HEK293 (cell line): ENCODE results near the gene VPS51.

Experiments
- CTCF ChIA-PET: fragments of 350-600 bp; formaldehyde crosslinking; extraction: SDS; loops from one replicate; lab custom pipeline; 2021; ENCODE audit warnings: antibody characterized with exemption; lab: Yijun Ruan, JAX
- POLR2A ChIA-PET: fragments of 300-600 bp; formaldehyde crosslinking; extraction: SDS; loops from one replicate; lab custom pipeline; 2020; ENCODE audit warnings: antibody characterized with exemption, inconsistent platforms; lab: Yijun Ruan, JAX
- H3K27ac ChIP-seq: fragments of 200-500 bp; sonication (Bioruptor generic); 2 replicates; pipeline ENCODE4 v1.5.1; 2014; ENCODE audit warnings: low read depth, low read length, control low read depth, inconsistent platforms; ENCODE audit errors: extremely low read depth
- H3K36me3 ChIP-seq, 2 experiments: fragments of 200-500 bp in 1 of 2; sonication (Bioruptor generic) in 1 of 2; 1 replicate in 1 of 2; 2 replicates in 1 of 2; pipeline ENCODE4 v1.5.1; 2014 to 2017; ENCODE audit warnings: inconsistent platforms in 2 of 2, low read length in 2 of 2; ENCODE audit not compliant: control insufficient read depth in 2 of 2, insufficient read depth in 1 of 2
- H3K4me1 ChIP-seq: fragments of 200-500 bp; sonication (Bioruptor generic); 2 replicates; pipeline ENCODE4 v1.5.1; 2014; ENCODE audit warnings: mild to moderate bottlenecking, low read length, inconsistent platforms; ENCODE audit not compliant: control insufficient read depth, insufficient read depth
- H3K4me3 ChIP-seq: 2 replicates; pipeline ENCODE4 v1.5.1; 2011; ENCODE audit warnings: low read depth, mild to moderate bottlenecking, control low read depth, low read length, moderate library complexity
- H3K9me3 ChIP-seq: fragments of 200-500 bp; sonication (Bioruptor generic); 2 replicates; pipeline ENCODE4 v1.5.1; 2014; ENCODE audit warnings: low read depth, low read length, inconsistent platforms; ENCODE audit not compliant: control insufficient read depth, insufficient read depth
- BCL11B ChIP-seq: fragments of 450-650 bp; formaldehyde crosslinking; IDR thresholded peaks from 2 replicates; pipeline ENCODE4 v1.5.1; 2016; ENCODE audit warnings: low read depth, missing biosample characterization, missing genetic modification characterization
- EGR2 ChIP-seq: fragments of 450-650 bp; formaldehyde crosslinking; IDR thresholded peaks from 2 replicates; pipeline ENCODE4 v1.5.1; 2016; ENCODE audit warnings: low read depth, missing biosample characterization, missing genetic modification characterization
- GLI4 ChIP-seq: fragments of 450-650 bp; formaldehyde crosslinking; IDR thresholded peaks from 2 replicates; pipeline ENCODE4 v1.5.1; 2016; ENCODE audit warnings: missing biosample characterization, missing genetic modification characterization
- GLIS2 ChIP-seq: fragments of 450-650 bp; formaldehyde crosslinking; IDR thresholded peaks from 2 replicates; pipeline ENCODE4 v1.5.1; 2016; ENCODE audit warnings: missing biosample characterization, missing genetic modification characterization
- HOXC10 ChIP-seq: sonication (generic); formaldehyde crosslinking; IDR thresholded peaks from 2 replicates; pipeline ENCODE4 v1.8.1; 2023; ENCODE audit warnings: mild to moderate bottlenecking, missing genetic modification reagents
- ZBTB17 ChIP-seq: fragments of 450-650 bp; formaldehyde crosslinking; IDR thresholded peaks from 2 replicates; pipeline ENCODE4 v1.5.1; 2016; ENCODE audit warnings: missing biosample characterization, missing genetic modification characterization
- ZFHX2 ChIP-seq: fragments of 450-650 bp; formaldehyde crosslinking; conservative IDR thresholded peaks from 2 replicates; pipeline ENCODE4 v1.5.1; 2016; ENCODE audit warnings: missing biosample characterization, missing genetic modification characterization
- ZNF174 ChIP-seq: fragments of 450-650 bp; formaldehyde crosslinking; IDR thresholded peaks from 2 replicates; pipeline ENCODE4 v1.5.0; 2017; ENCODE audit warnings: missing biosample characterization, mild to moderate bottlenecking, missing genetic modification characterization
- ZNF175 ChIP-seq: fragments of 450-650 bp; formaldehyde crosslinking; IDR thresholded peaks from 2 replicates; pipeline ENCODE4 v1.5.1; 2016; ENCODE audit warnings: missing biosample characterization, missing genetic modification characterization
- ZNF19 ChIP-seq: fragments of 450-650 bp; formaldehyde crosslinking; IDR thresholded peaks from 2 replicates; pipeline ENCODE4; 2016; ENCODE audit warnings: missing biosample characterization, missing genetic modification characterization, low read depth
- ZNF23 ChIP-seq: fragments of 450-650 bp; formaldehyde crosslinking; IDR thresholded peaks from 2 replicates; pipeline ENCODE4 v1.5.1; 2016; ENCODE audit warnings: missing biosample characterization, missing genetic modification characterization, borderline replicate concordance
- ZNF239 ChIP-seq: fragments of 450-650 bp; formaldehyde crosslinking; IDR thresholded peaks from 2 replicates; pipeline ENCODE4 v1.5.1; 2016; ENCODE audit warnings: missing biosample characterization, missing genetic modification characterization
- ZNF335 ChIP-seq: fragments of 450-650 bp; formaldehyde crosslinking; conservative IDR thresholded peaks from 2 replicates; pipeline ENCODE4 v1.5.1; 2016; ENCODE audit warnings: missing biosample characterization, missing genetic modification characterization
- ZNF341 ChIP-seq: fragments of 450-650 bp; formaldehyde crosslinking; IDR thresholded peaks from 2 replicates; pipeline ENCODE4; 2016; ENCODE audit warnings: low read depth, missing biosample characterization, missing genetic modification characterization
- ZNF350 ChIP-seq: fragments of 450-650 bp; formaldehyde crosslinking; IDR thresholded peaks from 2 replicates; pipeline ENCODE4 v1.5.0; 2017; ENCODE audit warnings: missing biosample characterization, mild to moderate bottlenecking, missing genetic modification characterization
- ZNF394 ChIP-seq: fragments of 450-650 bp; formaldehyde crosslinking; IDR thresholded peaks from 2 replicates; pipeline ENCODE4 v1.5.1; 2016; ENCODE audit warnings: missing biosample characterization, missing genetic modification characterization, mild to moderate bottlenecking, moderate library complexity, borderline replicate concordance
- ZNF501 ChIP-seq: fragments of 450-650 bp; formaldehyde crosslinking; IDR thresholded peaks from 2 replicates; pipeline ENCODE4 v1.5.1; 2016; ENCODE audit warnings: missing biosample characterization, missing genetic modification characterization
- ZNF548 ChIP-seq: fragments of 450-650 bp; formaldehyde crosslinking; IDR thresholded peaks from 2 replicates; pipeline ENCODE4 v1.5.1; 2016; ENCODE audit warnings: missing biosample characterization, missing genetic modification characterization
- ZNF549 ChIP-seq: fragments of 450-650 bp; IDR thresholded peaks from 2 replicates; pipeline ENCODE4 v1.5.1; 2018; ENCODE audit warnings: missing biosample characterization, missing genetic modification characterization, mild to moderate bottlenecking, inconsistent platforms, moderate library complexity
- ZNF677 ChIP-seq: fragments of 450-650 bp; IDR thresholded peaks from 2 replicates; pipeline ENCODE4 v1.5.0; 2018; ENCODE audit warnings: missing biosample characterization, mild to moderate bottlenecking, missing genetic modification characterization, moderate library complexity
- ZNF701 ChIP-seq: fragments of 450-650 bp; formaldehyde crosslinking; IDR thresholded peaks from 2 replicates; pipeline ENCODE4 v1.5.1; 2016; ENCODE audit warnings: missing biosample characterization, missing genetic modification characterization
- ZNF747 ChIP-seq: fragments of 450-650 bp; formaldehyde crosslinking; IDR thresholded peaks from 2 replicates; pipeline ENCODE4 v1.5.1; 2016; ENCODE audit warnings: missing biosample characterization, missing genetic modification characterization
- ZNF776 ChIP-seq: fragments of 450-650 bp; formaldehyde crosslinking; IDR thresholded peaks from 2 replicates; pipeline ENCODE4 v1.5.0; 2017; ENCODE audit warnings: missing biosample characterization, missing genetic modification characterization, borderline replicate concordance
- ZNF777 ChIP-seq: fragments of 450-650 bp; formaldehyde crosslinking; IDR thresholded peaks from 2 replicates; pipeline ENCODE4 v1.5.1; 2017; ENCODE audit warnings: missing biosample characterization, missing genetic modification characterization, borderline replicate concordance
- TF ChIP-seq, protein P1 (sequence below): fragments of 450-650 bp; formaldehyde crosslinking; IDR thresholded peaks from 2 replicates; pipeline ENCODE4 v1.5.1; 2016; ENCODE audit warnings: missing biosample characterization, missing genetic modification characterization
- TF ChIP-seq, protein P2 (sequence below): fragments of 450-650 bp; formaldehyde crosslinking; IDR thresholded peaks from 2 replicates; pipeline ENCODE4 v1.5.1; 2016; ENCODE audit warnings: missing biosample characterization, missing genetic modification characterization
- TF ChIP-seq, protein P3 (sequence below): fragments of 450-650 bp; formaldehyde crosslinking; IDR thresholded peaks from 2 replicates; pipeline ENCODE4 v1.5.1; 2017; ENCODE audit warnings: missing biosample characterization, missing genetic modification characterization

VPS51 gene

DNA sequence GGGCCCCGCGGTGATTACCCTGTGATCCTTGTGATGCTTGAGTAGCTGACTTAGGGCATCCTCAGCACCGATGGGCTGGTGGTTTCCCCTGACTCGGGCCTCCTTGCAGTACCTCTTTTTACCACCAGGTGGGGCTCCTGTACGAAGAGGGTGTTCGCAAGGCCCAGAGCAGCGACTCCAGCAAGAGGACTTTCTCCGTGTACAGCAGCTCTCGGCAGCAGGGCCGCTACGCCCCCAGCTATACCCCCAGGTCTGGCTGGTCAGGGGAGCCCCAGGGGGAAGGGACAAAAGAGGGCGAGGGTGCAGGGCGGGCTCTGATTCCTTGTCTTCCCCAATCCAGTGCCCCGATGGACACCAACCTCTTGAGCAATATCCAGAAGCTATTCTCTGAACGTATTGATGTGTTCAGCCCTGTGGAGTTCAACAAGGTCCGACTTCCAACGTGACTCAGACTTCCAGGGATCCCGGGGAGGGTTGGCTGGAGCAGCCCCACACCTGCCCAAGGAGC is 14.4 kb downstream of the VPS51 start (continued):
- TF ChIP-seq, protein P1, sequence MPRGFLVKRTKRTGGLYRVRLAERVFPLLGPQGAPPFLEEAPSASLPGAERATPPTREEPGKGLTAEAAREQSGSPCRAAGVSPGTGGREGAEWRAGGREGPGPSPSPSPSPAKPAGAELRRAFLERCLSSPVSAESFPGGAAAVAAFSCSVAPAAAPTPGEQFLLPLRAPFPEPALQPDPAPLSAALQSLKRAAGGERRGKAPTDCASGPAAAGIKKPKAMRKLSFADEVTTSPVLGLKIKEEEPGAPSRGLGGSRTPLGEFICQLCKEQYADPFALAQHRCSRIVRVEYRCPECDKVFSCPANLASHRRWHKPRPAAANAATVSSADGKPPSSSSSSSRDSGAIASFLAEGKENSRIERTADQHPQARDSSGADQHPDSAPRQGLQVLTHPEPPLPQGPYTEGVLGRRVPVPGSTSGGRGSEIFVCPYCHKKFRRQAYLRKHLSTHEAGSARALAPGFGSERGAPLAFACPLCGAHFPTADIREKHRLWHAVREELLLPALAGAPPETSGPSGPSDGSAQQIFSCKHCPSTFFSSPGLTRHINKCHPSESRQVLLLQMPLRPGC (tag by site-specific recombination), result no peak
- no peak for TF ChIP-seq ZNF23 (tag by site-specific recombination)
- TF ChIP-seq GLIS2, result peak; percentile 36; the same call in 1 of the 2 replicates
- no peak for TF ChIP-seq ZNF548 (tag by site-specific recombination)
- TF ChIP-seq ZBTB17 (tag by site-specific recombination), result peak; percentile 79
- TF ChIP-seq ZNF776 (tag by site-specific recombination), result no peak
- TF ChIP-seq ZNF777 (tag by site-specific recombination), result no peak
- no peak for TF ChIP-seq ZFHX2 (tag by site-specific recombination)
- no peak for TF ChIP-seq EGR2 (tag by site-specific recombination)
- TF ChIP-seq ZNF394 (tag by site-specific recombination), result no peak
- peak; percentile 65 for TF ChIP-seq ZNF341 (tag by site-specific recombination)
- no peak for TF ChIP-seq ZNF701 (tag by site-specific recombination)
- TF ChIP-seq, protein P2, sequence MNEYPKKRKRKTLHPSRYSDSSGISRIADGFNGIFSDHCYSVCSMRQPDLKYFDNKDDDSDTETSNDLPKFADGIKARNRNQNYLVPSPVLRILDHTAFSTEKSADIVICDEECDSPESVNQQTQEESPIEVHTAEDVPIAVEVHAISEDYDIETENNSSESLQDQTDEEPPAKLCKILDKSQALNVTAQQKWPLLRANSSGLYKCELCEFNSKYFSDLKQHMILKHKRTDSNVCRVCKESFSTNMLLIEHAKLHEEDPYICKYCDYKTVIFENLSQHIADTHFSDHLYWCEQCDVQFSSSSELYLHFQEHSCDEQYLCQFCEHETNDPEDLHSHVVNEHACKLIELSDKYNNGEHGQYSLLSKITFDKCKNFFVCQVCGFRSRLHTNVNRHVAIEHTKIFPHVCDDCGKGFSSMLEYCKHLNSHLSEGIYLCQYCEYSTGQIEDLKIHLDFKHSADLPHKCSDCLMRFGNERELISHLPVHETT (tag by site-specific recombination), result no peak
- no peak for TF ChIP-seq HOXC10 (CRISPR knock-in tag)
- TF ChIP-seq ZNF549, result no peak
- TF ChIP-seq ZNF747 (tag by site-specific recombination), result no peak
- TF ChIP-seq ZNF174 (tag by site-specific recombination), result no peak
- no peak for TF ChIP-seq ZNF501 (tag by site-specific recombination)
- TF ChIP-seq, protein P3, sequence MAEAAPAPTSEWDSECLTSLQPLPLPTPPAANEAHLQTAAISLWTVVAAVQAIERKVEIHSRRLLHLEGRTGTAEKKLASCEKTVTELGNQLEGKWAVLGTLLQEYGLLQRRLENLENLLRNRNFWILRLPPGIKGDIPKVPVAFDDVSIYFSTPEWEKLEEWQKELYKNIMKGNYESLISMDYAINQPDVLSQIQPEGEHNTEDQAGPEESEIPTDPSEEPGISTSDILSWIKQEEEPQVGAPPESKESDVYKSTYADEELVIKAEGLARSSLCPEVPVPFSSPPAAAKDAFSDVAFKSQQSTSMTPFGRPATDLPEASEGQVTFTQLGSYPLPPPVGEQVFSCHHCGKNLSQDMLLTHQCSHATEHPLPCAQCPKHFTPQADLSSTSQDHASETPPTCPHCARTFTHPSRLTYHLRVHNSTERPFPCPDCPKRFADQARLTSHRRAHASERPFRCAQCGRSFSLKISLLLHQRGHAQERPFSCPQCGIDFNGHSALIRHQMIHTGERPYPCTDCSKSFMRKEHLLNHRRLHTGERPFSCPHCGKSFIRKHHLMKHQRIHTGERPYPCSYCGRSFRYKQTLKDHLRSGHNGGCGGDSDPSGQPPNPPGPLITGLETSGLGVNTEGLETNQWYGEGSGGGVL, result no peak
- no peak for TF ChIP-seq ZNF677
- no peak for TF ChIP-seq ZNF175 (tag by site-specific recombination)
- TF ChIP-seq ZNF239, result no peak
- no peak for TF ChIP-seq ZNF350 (tag by site-specific recombination)
- no peak for TF ChIP-seq ZNF19 (tag by site-specific recombination)

DNA sequence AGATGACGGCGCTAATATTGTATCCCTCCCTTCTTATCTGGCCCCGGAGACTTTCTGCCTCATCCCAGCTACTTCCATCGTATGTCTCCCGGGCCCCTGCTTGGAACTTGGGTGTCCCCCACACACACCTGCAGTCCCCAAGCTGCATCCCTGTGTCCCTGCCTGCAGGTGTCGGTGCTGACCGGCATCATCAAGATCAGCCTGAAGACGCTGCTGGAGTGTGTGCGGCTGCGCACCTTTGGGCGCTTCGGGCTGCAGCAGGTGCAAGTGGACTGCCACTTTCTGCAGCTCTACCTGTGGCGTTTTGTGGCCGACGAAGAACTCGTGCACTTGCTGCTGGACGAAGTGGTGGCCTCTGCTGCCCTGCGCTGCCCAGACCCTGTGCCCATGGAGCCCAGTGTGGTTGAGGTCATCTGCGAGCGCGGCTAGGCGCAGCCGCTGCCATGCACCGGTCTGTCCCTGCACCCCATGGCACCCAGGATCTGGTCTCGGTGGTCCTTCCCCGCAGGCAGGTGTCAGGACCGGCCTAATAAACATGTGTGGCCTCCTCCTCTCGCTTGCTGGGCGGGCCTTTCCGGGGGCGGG is 15.2 kb downstream of the VPS51 start:
- peak; percentile 81 for TF ChIP-seq ZNF335 (tag by site-specific recombination)
- peak; percentile 77; the same call in 1 of the 2 replicates for TF ChIP-seq BCL11B
- TF ChIP-seq GLI4 (tag by site-specific recombination), result no peak
- Histone ChIP-seq H3K4me3 (no peak overlapping the region), H3K27ac (no peak overlapping the region), H3K4me1 (peaks cover 6% of the 10 kb centered on the region), H3K9me3 (no peaks in the 10 kb centered on the region), H3K36me3 (peaks cover 0 to 53% of the 10 kb centered on the region in 2 experiments; a peak in 1 of 3 replicates)
- POLR2A ChIA-PET, result interaction anchor here (0.6 to 5.0 kb wide), 22 partner anchors 8 to 808 kb away, joined by 3 to 57 read pairs (median 4); partner anchors contain the start of genes ARL2, CAPN1, CDCA5 and FAU
- CTCF ChIA-PET, result interaction anchor here (0.6 to 4.8 kb wide), 21 partner anchors 7 to 332 kb away, joined by 3 to 110 read pairs (median 4); partner anchors contain the start of genes ARL2, CDC42EP2, FAU and MRPL49
